NOMO-1 (cell line): ENCODE results near the gene ZBTB25.

ENCODE experiments used
- DNase-seq, 2 experiments: peaks; one replicate each; lab custom pipeline; 2025; ENCODE audit not compliant: unreplicated experiment in 2 of 2; lab: John Stamatoyannopoulos, UW

The ZBTB25 gene

DNA sequence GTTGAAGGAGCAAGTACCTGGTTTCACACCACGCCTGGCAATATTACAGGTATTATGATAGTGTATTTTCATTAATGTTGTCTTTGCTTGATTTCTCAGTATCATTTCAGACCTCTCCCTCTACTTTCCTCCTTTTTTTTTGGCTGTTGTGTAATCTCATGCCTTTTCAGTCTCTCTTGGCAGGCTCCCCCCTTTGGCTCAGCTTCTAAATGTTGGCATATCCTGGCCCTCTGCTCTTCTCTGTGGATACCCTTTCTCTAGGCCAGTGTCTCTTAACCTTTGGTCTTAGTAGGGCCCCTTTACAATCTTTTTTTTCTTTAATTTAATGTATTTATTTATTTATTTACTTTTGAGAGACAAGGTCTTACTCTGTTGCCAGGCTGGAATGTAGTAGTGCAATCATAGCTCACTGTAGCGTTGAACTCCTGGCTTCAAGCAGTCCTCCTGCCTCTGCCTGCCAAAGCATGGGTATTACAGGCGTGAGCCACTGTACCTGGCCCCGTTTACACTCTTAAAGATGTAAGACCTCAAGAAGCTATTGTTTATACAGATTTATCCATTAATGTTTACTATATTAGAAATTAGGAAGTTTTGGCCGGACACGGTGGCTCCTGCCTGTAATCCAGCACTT is 102.7 kb downstream of the ZBTB25 start:
- DNase-seq, result no peak
